ENCODE measurements around the gene SPSB4. TPM values are rescaled to one million over a fixed set of nuclear protein-coding genes. Genes with fewer than 3 reads are reported as not detected.

Gene SPSB4
- total and polyA plus RNA-seq, 2 of the 8 experiments (the other 6 are each of a cell fraction or from before 2014, with no cell fraction given): 15.1 to 17.2 TPM

DNA sequence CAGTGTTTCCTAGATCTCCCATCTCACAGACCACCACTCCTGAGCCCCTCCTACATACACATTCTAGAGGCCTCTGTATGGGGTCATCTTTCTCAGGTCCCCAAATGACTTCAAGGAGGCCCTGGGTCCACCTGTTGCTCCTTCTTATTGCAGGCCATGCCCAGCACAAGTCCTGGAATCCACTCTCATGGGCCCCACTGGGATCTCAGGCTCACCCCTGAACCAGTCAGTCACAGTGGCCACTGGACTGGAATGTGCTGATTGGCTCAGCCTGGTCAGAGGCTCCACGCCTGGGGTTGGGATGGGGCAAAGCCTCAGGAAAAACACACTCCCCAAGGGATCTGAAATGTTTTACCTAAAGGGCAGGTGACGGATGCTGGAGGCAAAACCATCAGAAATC is 55.7 kb downstream of the SPSB4 start (continued):
- TF ChIP-seq, protein P1, sequence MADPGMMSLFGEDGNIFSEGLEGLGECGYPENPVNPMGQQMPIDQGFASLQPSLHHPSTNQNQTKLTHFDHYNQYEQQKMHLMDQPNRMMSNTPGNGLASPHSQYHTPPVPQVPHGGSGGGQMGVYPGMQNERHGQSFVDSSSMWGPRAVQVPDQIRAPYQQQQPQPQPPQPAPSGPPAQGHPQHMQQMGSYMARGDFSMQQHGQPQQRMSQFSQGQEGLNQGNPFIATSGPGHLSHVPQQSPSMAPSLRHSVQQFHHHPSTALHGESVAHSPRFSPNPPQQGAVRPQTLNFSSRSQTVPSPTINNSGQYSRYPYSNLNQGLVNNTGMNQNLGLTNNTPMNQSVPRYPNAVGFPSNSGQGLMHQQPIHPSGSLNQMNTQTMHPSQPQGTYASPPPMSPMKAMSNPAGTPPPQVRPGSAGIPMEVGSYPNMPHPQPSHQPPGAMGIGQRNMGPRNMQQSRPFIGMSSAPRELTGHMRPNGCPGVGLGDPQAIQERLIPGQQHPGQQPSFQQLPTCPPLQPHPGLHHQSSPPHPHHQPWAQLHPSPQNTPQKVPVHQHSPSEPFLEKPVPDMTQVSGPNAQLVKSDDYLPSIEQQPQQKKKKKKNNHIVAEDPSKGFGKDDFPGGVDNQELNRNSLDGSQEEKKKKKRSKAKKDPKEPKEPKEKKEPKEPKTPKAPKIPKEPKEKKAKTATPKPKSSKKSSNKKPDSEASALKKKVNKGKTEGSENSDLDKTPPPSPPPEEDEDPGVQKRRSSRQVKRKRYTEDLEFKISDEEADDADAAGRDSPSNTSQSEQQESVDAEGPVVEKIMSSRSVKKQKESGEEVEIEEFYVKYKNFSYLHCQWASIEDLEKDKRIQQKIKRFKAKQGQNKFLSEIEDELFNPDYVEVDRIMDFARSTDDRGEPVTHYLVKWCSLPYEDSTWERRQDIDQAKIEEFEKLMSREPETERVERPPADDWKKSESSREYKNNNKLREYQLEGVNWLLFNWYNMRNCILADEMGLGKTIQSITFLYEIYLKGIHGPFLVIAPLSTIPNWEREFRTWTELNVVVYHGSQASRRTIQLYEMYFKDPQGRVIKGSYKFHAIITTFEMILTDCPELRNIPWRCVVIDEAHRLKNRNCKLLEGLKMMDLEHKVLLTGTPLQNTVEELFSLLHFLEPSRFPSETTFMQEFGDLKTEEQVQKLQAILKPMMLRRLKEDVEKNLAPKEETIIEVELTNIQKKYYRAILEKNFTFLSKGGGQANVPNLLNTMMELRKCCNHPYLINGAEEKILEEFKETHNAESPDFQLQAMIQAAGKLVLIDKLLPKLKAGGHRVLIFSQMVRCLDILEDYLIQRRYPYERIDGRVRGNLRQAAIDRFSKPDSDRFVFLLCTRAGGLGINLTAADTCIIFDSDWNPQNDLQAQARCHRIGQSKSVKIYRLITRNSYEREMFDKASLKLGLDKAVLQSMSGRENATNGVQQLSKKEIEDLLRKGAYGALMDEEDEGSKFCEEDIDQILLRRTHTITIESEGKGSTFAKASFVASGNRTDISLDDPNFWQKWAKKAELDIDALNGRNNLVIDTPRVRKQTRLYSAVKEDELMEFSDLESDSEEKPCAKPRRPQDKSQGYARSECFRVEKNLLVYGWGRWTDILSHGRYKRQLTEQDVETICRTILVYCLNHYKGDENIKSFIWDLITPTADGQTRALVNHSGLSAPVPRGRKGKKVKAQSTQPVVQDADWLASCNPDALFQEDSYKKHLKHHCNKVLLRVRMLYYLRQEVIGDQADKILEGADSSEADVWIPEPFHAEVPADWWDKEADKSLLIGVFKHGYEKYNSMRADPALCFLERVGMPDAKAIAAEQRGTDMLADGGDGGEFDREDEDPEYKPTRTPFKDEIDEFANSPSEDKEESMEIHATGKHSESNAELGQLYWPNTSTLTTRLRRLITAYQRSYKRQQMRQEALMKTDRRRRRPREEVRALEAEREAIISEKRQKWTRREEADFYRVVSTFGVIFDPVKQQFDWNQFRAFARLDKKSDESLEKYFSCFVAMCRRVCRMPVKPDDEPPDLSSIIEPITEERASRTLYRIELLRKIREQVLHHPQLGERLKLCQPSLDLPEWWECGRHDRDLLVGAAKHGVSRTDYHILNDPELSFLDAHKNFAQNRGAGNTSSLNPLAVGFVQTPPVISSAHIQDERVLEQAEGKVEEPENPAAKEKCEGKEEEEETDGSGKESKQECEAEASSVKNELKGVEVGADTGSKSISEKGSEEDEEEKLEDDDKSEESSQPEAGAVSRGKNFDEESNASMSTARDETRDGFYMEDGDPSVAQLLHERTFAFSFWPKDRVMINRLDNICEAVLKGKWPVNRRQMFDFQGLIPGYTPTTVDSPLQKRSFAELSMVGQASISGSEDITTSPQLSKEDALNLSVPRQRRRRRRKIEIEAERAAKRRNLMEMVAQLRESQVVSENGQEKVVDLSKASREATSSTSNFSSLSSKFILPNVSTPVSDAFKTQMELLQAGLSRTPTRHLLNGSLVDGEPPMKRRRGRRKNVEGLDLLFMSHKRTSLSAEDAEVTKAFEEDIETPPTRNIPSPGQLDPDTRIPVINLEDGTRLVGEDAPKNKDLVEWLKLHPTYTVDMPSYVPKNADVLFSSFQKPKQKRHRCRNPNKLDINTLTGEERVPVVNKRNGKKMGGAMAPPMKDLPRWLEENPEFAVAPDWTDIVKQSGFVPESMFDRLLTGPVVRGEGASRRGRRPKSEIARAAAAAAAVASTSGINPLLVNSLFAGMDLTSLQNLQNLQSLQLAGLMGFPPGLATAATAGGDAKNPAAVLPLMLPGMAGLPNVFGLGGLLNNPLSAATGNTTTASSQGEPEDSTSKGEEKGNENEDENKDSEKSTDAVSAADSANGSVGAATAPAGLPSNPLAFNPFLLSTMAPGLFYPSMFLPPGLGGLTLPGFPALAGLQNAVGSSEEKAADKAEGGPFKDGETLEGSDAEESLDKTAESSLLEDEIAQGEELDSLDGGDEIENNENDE (IDR thresholded peaks at IDR 0.05; ENCODE audit: insufficient replicate concordance, low read length): no peak
- TF ChIP-seq KDM5A (IDR thresholded peaks at IDR 0.05; ENCODE audit: low read length) (no peak), CHD2 (IDR thresholded peaks at IDR 0.05; ENCODE audit: low read length) (no peak), MAFK (IDR thresholded peaks at IDR 0.05; ENCODE audit: low read depth, low read length) (no peak), ASH2L (IDR thresholded peaks at IDR 0.05; ENCODE audit: low read length) (no peak)

All from H1 (cell line).